Measurements from ENCODE around the gene ADGRV1.
A peak's percentile ranks its signal among the peaks of the same experiment; 100 is the strongest.

Gene ADGRV1

GRCh38 chr5:91188755-91189154 lies 630.2 kb downstream of the ADGRV1 start:
- FAIRE-seq, result no peak

GRCh38 chr5:91189480-91190313 lies 631.1 kb downstream of the ADGRV1 start:
- no peak for DNase-seq (ENCODE audit: extremely low spot score, insufficient read length, low read depth)
- peak; percentile 75 for FAIRE-seq

More at GRCh38 chr5:91188755-91189154, 630.2 kb downstream of the ADGRV1 start:
- no peak for DNase-seq (ENCODE audit: extremely low spot score, insufficient read length, low read depth)

- no peak for FAIRE-seq
- DNase-seq (ENCODE audit: extremely low spot score, insufficient read length, low read depth), result no peak
Observed at GRCh38 chr5:91190314-91190690, 631.7 kb downstream of the ADGRV1 start.

- DNase-seq (ENCODE audit: extremely low spot score, insufficient read length, low read depth), result no peak
- FAIRE-seq, result no peak
Observed at GRCh38 chr5:91194824-91195381, 636.3 kb downstream of the ADGRV1 start.

GRCh38 chr5:91200692-91201091 lies 642.1 kb downstream of the ADGRV1 start:
- DNase-seq (ENCODE audit: extremely low spot score, insufficient read length, low read depth) (no peak), FAIRE-seq (no peak)

- no peak for DNase-seq (ENCODE audit: extremely low spot score, insufficient read length, low read depth)
- FAIRE-seq, result no peak
Observed at GRCh38 chr5:91206103-91206502, 647.5 kb downstream of the ADGRV1 start.

GRCh38 chr5:91206734-91207133 lies 648.1 kb downstream of the ADGRV1 start:
- DNase-seq (ENCODE audit: extremely low spot score, insufficient read length, low read depth) (no peak), FAIRE-seq (no peak)

GRCh38 chr5:91207248-91207647 lies 648.7 kb downstream of the ADGRV1 start:
- FAIRE-seq (no peak), DNase-seq (ENCODE audit: extremely low spot score, insufficient read length, low read depth) (no peak)

GRCh38 chr5:91211997-91212713 lies 653.6 kb downstream of the ADGRV1 start:
- DNase-seq (ENCODE audit: extremely low spot score, insufficient read length, low read depth) (no peak), FAIRE-seq (no peak)

- DNase-seq (ENCODE audit: extremely low spot score, insufficient read length, low read depth), result no peak
- FAIRE-seq, result no peak
Observed at GRCh38 chr5:91212714-91213092, 654.1 kb downstream of the ADGRV1 start.

Measured in GM18507 (cell line).